Medulla oblongata (tissue), 1 donor: Measurements from ENCODE around the gene S100A3.
A peak's percentile ranks its signal among the peaks of the same experiment; 100 is the strongest.

Source experiments
- DNase-seq: peaks from one replicate; pipeline ENCODE4 v3.0.0-alpha.2; 2015; ENCODE audit errors: extremely low spot score

The S100A3 gene

GRCh38 chr1:153549741-153550397 lies 811 bp upstream of the S100A3 start:
- DNase-seq: no peak

DNA sequence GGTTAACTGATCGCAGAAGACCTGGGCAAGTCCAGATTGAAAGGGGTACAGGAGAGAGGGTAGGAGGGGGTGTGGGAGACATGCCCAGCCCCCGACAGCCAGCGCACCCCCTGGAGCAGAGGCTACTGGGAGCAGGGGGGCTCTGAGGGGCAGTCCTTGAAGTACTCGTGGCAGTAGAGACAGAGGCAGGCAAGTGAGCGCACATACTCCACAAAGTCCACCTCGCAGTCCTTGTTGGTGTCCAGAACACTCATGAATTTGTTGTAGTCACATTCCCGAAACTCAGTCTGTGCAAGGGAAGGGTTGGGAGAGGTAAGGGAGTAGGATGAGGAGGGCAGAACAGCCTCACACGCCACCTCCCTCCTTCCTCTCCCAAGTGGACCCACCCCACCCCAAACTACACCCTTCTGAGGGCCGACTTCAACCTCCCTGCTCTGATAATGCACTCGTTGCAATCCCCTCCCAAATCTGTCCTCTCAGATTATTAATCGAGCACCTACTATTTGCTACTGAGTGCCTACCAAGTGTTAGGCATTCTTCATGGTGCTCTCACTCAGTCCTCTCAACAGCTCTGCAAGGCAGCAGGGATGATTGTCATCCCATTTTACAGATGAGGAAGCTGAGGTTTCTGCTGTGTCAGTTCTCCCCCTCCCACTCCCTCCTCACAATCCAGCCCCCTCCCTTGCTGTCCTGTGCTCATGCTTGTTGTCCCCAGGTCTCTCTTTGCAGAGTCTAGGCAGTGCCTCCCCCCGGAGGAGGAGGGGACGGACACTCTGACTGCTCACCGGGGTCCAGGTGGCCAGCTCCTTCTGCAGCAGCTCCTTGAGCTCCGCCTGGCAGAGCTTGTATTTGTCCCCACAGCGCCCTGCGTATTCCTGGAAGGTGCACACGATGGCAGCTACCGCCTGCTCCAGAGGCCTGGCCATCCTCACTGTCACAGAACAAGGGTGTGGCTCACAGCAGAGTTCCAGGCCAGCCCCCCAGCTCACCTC lies 1.2 kb downstream of the S100A3 start:
- DNase-seq: no peak

GRCh38 chr1:153546796-153547559 lies 2.1 kb downstream of the S100A3 start:
- DNase-seq: no peak

- no peak for DNase-seq
Observed at GRCh38 chr1:153546371-153546770, 2.7 kb downstream of the S100A3 start.

DNA sequence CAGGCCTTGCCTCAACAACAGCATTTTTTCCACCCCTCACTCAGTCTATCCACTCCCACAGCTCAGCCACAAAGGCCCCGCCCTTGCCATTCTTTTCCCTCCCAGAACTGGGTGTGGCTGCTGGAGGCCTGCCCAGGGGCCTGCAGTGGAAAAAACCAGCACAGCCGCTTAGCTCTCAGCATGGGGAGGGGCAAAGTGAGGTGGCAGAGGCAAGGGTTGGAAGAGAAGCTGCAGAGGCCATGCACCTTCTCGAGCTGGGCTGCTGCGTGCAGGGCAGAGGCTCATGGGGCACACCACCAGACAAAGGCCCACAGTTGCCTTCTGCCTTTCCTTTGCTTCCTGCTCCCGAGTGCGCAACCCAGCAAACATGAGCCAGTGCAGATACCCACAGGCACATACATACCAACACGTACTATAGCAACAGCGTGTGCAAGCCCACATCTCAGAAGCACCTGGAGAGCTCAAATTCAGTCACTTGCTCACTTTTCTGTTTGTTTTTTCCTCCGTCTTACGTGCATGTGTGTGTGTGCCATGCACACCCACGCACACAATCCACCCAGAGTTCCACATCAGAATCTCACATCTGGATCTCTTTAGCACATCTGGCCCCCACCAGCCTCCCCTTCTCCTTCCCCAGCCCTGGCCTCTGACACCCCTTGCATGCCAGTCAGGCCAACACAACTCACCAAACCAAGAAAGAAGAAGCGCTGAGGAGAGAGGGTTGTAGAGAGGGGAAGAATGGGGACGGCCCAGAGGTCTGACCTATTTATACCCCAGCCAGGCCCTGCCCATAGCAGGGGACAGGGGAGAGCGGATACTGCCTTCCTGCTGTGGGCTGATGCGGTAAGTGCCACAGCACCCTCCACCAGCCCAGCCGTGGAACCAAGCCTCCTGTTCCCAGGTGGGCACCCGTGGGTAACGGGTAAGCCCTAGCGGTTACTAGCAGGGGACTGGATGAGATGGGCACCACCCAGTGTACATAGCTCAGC lies 3.7 kb downstream of the S100A3 start, which contains the start of gene S100A4:
TSS of gene S100A4 (minus strand) at position 740 of the 989 bp plus-strand sequence. CDS start 1,012 bp downstream, outside the sequence.
- peak; percentile 74 for DNase-seq

GRCh38 chr1:153544453-153545066 lies 4.5 kb downstream of the S100A3 start:
- DNase-seq: no peak

DNA sequence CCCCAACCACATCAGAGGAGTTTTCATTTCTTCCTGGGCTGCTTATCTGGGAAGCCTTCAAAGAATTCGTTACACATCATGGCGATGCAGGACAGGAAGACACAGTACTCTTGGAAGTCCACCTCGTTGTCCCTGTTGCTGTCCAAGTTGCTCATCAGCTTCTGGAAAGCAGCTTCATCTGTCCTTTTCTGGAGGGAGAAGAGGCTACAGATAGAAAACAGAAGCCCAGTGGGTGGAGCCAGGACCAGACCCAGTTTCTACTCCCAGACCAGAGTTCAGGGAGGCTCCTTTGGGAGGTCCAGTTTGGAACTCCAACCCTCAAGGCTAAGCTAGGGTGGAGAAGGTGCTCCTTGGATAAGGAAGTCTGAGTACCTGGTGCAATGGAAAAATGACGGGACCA lies 5.3 kb downstream of the S100A3 start:
- no peak for DNase-seq

GRCh38 chr1:153542956-153543711 lies 5.9 kb downstream of the S100A3 start:
- no peak for DNase-seq

DNA sequence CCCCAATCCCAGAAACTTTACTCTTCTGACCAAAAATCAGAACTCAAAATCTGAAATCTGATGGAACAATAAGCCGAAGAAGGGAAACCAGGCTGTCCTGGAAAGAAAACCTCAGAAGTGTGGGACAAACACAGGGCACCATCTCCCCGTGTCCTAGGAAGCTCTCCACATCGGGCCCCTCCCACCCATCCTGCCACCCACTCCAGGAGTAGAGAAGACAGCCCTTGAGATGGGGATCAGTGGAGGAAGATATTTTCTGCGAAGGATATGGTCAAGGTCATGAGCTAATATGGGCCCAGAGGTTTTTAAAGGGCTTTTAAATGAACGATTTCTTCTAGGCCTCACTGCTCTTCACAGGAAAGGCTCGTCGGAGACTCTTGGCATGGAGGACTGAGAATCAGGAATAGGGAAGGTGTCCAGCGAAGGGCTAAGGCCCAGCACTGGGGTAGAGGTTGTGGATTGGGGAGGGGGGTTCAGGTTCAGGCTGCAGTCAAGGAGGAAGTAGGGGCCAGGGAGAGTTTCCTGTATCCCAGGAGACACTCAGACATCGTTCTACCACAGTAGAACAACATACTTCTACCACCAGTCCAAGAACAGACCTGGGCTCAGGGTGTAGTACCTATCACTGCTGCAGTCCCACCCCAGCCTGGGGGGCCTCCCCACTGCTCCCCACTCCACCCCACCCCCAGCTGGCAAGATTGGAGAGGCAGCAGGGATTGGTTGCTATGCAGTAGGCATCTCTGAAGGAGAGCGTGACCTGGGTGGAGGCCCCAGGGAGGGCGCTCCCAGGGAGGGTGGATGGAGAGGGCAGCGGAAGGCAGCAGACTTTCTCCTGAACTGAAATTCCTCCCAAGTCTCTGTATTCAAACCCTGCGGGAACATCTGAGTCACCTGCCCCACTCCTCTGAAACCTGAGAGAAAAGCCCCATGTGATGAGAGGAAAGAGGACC lies 7.1 kb downstream of the S100A3 start:
- no peak for DNase-seq

GRCh38 chr1:153540394-153541361 lies 8.4 kb downstream of the S100A3 start, which contains the start of gene S100A5:
Gene S100A5, minus strand, starts transcription at chr1:153540934. Its CDS starts 743 bp downstream, at chr1:153540191.
- DNase-seq: no peak

DNA sequence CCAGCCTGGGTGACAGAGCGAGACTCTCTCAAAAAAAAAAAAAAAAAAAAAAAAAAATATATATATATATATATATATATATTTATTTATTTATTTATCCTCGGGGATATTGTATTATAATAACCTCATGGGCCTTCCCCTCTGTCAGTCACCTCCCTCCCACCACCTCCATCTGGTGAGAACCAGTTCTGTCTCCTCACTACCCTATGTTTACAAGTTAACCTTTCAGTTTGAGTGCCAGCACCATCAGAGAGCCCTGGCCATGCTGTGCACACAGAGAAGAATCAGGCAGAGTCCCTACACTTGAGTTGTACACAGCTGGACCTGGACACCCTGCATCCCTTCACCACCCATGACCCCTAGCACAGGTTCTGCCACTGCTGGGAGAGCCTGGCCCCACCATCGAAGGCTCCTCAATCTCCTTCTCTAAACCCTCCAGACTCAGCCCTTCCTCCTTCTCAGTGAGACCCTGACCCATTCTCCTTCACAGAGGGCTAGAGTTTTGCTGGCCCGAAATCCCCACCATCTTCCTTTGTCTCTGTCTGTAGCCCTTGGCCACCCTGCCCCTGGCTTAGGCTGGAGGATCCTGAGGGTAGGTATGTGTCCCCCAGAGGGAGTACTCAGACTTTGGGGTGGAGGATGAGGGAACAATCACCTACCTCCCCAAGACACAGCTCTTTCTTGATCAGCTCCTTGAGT lies 9.5 kb downstream of the S100A3 start:
- no peak for DNase-seq

- no peak for DNase-seq
Observed at GRCh38 chr1:153538315-153538821, 10.7 kb downstream of the S100A3 start.

DNA sequence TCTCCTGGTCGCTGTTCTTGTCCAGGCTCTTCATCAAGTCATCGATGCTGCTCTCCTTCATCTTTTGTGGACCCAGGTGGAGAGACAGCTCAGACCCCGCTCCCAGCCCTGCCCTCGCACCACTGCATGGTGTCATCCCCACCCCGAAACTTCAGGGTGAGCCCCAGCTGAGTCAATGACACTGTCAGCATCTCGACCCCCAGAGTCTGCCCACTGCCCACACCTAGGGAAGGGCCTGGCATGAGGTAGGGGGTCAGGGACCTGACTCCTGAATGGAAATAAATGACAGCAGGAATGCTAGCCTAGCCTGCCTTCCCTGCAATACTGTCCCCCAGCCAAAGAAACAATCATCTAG lies 11.7 kb downstream of the S100A3 start:
- no peak for DNase-seq

DNA sequence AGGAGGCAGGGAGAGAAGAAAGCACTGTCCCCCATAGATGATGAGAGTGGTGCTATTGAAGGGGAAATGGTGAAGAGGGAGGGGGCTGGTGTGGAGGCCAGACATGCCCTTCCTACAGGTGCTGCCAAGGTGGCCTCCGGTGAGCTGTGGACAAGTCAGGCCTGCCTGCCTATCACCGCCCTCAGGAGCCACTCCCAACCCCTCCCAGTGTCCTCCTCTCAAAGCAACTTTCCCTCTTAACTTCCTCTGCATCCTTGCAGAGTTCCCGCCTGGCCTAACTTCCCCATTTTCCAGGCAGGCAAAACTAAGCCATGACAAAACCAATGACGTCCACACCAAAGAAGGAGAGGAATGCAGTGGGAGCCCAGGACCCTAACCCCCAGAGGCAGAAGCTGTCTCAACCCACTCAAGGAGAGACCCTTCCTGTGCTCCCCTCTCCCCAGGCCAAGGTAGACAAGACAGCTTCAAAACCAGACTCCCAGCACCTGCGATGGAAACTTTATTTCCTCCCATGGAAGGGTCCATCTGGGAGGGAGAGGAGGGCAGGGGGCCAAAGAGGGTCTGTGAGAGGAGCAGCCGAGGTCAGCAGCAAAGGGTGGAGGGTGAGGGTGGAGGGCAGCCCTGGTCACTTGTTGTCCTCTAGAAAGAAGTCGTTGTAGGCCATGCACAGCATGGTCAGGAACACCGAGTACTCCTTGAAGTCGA lies 12.2 kb downstream of the S100A3 start:
- no peak for DNase-seq

- DNase-seq: peak; percentile 79
Observed at GRCh38 chr1:153536012-153536670, 12.9 kb downstream of the S100A3 start.
